Activated CD8-positive, alpha-beta T cell treated with anti-CD3 and anti-CD28 coated beads, Interleukin-2, amount 10 ng/mL, durations not matched to agents 7 days and 5 days (primary cell): ENCODE data around the gene CLEC18A. TPM values are rescaled to one million over a fixed set of nuclear protein-coding genes. Genes with fewer than 3 reads are reported as not detected.
"Not testable (repeated sequence)": the region's sequence is repeated elsewhere in the genome, so short reads cannot be mapped to it uniquely, and the experiment has no call there.

ENCODE experiments used
- ATAC-seq: fragments of 150-1000 bp; cut with Tn5 transposase; one replicate; pipeline ENCODE4 v1.10.0; 2021; ENCODE audit warnings: moderate library complexity
- CTCF ChIA-PET: fragments of 350-600 bp; sonication (Branson Sonifier 250); formaldehyde crosslinking; loops from one replicate; lab custom pipeline; 2021; ENCODE audit warnings: antibody characterized with exemption; lab: Charles Lee
- POLR2A ChIA-PET: fragments of 350-600 bp; sonication (Branson Sonifier 250); formaldehyde crosslinking; loops from one replicate; lab custom pipeline; 2021; ENCODE audit warnings: antibody characterized with exemption; lab: Charles Lee
- DNase-seq: peaks from one replicate; pipeline ENCODE4 v3.0.0-alpha.2; 2020
- H3K27ac Mint-ChIP-seq: one replicate; pipeline ENCODE4 v1.8.0; 2021; ENCODE audit warnings: mild to moderate bottlenecking, mixed read lengths
- H3K27me3 Mint-ChIP-seq: one replicate; pipeline ENCODE4 v1.8.0; 2021; ENCODE audit warnings: low read depth, mixed read lengths
- H3K36me3 Mint-ChIP-seq: one replicate; pipeline ENCODE4 v1.8.0; 2021; ENCODE audit warnings: low read depth, mixed read lengths
- H3K4me1 Mint-ChIP-seq: one replicate; pipeline ENCODE4 v1.8.0; 2021; ENCODE audit warnings: low read depth, mixed read lengths
- H3K4me3 Mint-ChIP-seq: one replicate; pipeline ENCODE4 v1.8.0; 2021; ENCODE audit warnings: mild to moderate bottlenecking, mixed read lengths
- H3K9me3 Mint-ChIP-seq: one replicate; pipeline ENCODE4 v1.8.0; 2022; ENCODE audit warnings: mixed read lengths; ENCODE audit not compliant: insufficient read depth
- total RNA-seq, 2 experiments: library from RNA; stranded (reverse); gene quantifications; one replicate each; pipeline ENCODE4 v1.2.3, GENCODE V29; 2021

CLEC18A gene
- total RNA-seq: under 1 TPM; 0.63 to 0.95 TPM

DNA sequence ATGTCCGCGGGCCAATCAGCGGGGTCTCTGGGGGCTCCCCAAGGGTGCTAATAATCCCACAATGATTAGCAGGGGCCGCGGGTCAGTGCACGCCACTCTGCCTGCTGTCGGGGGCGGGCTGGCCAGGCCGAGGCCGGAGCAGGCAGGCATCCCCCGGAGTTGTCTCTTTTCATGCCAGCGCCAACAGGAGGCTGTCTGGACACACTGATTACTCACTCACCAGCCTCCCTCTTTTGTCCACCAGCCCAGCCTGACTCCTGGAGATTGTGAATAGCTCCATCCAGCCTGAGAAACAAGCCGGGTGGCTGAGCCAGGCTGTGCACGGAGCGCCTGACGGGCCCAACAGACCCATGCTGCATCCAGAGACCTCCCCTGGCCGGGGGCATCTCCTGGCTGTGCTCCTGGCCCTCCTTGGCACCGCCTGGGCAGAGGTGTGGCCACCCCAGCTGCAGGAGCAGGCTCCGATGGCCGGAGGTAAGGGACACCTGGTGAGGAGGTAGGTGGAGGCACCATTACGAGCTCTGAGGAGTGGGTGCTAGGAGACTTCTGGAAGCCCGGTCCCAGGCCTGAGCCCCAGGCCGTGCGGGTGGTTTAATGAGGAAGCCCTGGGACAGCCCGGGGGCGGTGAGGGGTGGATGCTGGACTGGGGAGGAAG, at the start of gene CLEC18A:
Gene CLEC18A, plus strand, starts transcription at position 318 of the 655 bp plus-strand sequence. Its CDS starts 33 bp downstream, at position 351.
- H3K36me3 Mint-ChIP-seq, H3K27ac Mint-ChIP-seq, CTCF ChIA-PET, H3K4me3 Mint-ChIP-seq, H3K9me3 Mint-ChIP-seq, DNase-seq, ATAC-seq, H3K4me1 Mint-ChIP-seq, H3K27me3 Mint-ChIP-seq, POLR2A ChIA-PET: not testable (repeated sequence)

DNA sequence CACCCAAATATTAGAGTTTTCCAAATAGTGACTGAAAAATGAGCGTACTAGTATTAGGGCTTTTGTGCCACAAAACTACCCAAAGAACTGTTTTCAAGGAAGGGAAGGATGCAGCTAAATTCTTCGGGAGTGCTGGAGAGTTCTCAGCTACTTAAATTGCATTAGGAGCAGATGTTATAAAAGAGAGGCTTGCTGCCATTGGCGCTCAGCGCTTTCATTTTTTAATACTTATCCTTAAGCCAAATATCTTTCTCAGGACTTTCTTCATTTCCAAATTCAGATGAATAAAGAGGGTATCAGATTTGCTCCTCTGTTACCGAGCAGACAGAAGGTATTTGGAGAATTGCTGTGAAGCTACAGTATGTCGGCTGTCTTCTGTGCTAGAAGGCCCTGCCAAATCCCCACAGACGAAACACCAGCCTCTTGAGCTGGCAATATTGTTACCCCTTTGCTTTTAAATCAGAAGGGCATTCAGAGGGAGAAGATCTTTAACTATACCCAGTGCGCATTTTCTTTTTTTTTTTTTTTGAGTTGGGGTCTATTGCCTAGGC, 47.2 kb upstream of the CLEC18A start:
- no peak for DNase-seq
- H3K4me3 Mint-ChIP-seq: no peak overlapping the region
- ATAC-seq: no peak
- ChIA-PET POLR2A (no interaction called here), CTCF (interaction anchor here (1.5 kb wide), 1 partner anchor 17 kb away, joined by 4 read pairs; no protein-coding TSS in a partner anchor)
- H3K36me3 Mint-ChIP-seq: peaks cover 1% of the 10 kb centered on the region
- H3K27me3 Mint-ChIP-seq: no peaks in the 10 kb centered on the region
- H3K9me3 Mint-ChIP-seq: no peaks in the 10 kb centered on the region
- no peak overlapping the region for H3K27ac Mint-ChIP-seq
- no peaks in the 10 kb centered on the region for H3K4me1 Mint-ChIP-seq

DNA sequence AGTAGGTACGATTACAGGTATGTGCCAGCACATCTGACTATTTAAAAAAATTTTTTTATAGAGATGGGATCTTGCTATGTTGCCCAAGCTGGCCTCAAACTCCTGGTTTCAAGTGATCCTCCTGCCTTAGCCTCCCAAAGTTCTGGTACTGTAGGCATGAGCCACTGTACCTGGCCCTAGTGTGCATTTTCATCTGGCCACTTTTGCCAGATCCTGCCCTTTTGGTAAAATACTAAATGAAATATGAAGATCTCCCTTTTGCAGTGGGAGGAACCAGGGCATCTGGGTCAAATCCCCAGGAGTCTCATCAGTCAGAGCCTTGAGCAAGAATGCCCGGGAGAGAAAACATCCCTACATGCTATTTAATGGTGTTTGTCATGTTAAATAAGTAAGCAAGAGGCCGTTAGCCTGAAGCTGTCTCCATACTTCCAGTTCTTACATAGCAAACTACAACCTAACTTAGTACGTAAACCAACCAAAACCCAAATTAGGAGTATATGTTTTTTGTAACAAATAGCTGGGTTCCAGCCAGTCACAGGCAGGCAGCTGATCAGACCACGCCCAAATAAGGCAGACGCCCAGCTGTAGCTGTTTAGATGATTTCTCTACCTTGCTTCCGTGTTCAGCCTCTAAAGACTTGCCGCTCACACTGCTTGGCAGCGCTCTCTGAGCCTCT, 46.5 kb upstream of the CLEC18A start:
- Mint-ChIP-seq H3K27ac (no peak overlapping the region), H3K36me3 (peaks cover 5% of the 10 kb centered on the region), H3K4me3 (no peak overlapping the region), H3K4me1 (no peaks in the 10 kb centered on the region), H3K9me3 (no peaks in the 10 kb centered on the region), H3K27me3 (no peaks in the 10 kb centered on the region)
- no peak for ATAC-seq
- POLR2A ChIA-PET: no interaction called here
- no peak for DNase-seq
- CTCF ChIA-PET: interaction anchor here (1.8 to 2.9 kb wide), 2 partner anchors 25 to 508 kb away, joined by 6 to 12 read pairs; no protein-coding TSS in a partner anchor

DNA sequence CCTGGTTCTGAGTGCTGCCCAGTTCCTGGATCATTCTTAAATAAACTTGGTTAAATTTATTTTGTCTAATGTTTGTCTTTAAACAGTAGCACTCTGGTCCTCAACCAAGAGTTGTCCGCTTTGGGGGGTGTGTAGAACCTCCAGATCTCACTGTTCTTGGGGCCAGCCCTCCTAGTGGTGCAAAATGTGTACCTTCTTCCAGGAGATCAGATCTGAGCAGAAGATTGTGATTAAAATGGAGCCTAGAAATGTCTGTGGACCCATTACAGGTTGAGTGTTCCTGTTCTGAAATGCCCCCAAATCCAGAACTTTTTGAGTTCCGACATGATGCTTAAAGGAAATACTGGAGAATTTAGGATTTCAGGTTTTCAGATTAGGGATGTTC, 46.0 kb upstream of the CLEC18A start:
- no peak for DNase-seq
- Mint-ChIP-seq H3K9me3 (no peaks in the 10 kb centered on the region), H3K4me1 (no peaks in the 10 kb centered on the region), H3K27me3 (no peaks in the 10 kb centered on the region), H3K36me3 (peaks cover 5% of the 10 kb centered on the region), H3K4me3 (no peak overlapping the region), H3K27ac (no peak overlapping the region)
- ChIA-PET POLR2A (no interaction called here), CTCF (interaction anchor here (1.8 to 2.9 kb wide), 2 partner anchors 25 to 509 kb away, joined by 6 to 12 read pairs; no protein-coding TSS in a partner anchor)
- no peak for ATAC-seq

DNA sequence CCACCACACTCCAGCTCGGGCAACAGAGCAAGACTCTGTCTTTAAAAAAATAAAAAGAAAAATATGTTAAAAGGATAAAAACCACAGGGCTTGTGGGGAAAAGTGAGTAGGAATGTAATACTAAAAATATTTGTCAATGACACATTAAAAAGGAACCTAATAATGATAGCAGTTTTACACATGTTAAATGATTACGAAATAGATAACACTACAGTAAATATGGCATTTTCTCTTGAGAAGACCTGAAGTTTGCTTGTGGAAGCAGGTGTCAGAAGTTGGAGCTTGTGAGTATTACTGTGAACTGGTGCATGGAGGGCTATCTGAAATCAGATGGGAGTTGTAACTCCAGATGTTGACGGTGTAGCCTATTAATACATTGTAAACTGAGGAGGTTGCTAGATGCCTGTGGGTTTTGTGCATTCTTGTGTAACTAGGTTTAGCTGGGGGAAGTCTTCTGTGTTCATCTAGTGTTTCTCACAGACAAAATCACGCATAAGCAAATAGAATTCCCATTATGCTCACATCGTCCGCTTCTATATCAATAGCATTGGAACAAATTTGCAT, 44.2 kb upstream of the CLEC18A start:
- Mint-ChIP-seq H3K27ac (no peak overlapping the region), H3K9me3 (no peaks in the 10 kb centered on the region), H3K4me3 (no peak overlapping the region), H3K4me1 (no peaks in the 10 kb centered on the region), H3K36me3 (peaks cover 9% of the 10 kb centered on the region), H3K27me3 (no peaks in the 10 kb centered on the region)
- ATAC-seq (no peak), DNase-seq (no peak)
- ChIA-PET POLR2A (no interaction called here), CTCF (interaction anchor here (0.8 to 2.9 kb wide), 2 partner anchors 10 to 23 kb away, joined by 3 to 12 read pairs; no protein-coding TSS in a partner anchor)

DNA sequence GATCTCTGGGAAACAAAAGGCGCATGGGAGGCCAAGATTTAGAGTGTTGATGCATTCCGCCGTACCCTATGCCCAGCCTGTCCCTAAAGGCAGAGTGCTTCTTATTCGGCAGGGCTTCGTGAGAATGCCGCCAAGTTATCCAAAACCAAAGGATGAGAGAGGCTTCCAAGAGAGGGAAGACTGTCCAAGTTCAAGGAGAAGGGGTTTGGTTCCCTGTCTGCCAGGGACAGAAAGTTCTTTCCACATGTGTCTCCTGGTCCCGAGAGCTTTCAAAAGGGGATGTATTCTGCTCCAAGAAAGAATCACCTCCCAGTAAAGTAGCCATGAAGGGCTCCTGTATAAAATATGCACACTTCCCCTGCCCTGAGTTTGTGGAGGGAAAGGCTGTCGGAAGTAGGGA, 42.1 kb upstream of the CLEC18A start:
- DNase-seq (no peak), ATAC-seq (no peak)
- ChIA-PET POLR2A (no interaction called here), CTCF (no interaction called here)
- H3K4me3 Mint-ChIP-seq: no peak overlapping the region
- H3K9me3 Mint-ChIP-seq: no peaks in the 10 kb centered on the region
- no peaks in the 10 kb centered on the region for H3K27me3 Mint-ChIP-seq
- no peak overlapping the region for H3K27ac Mint-ChIP-seq
- H3K4me1 Mint-ChIP-seq: no peaks in the 10 kb centered on the region
- H3K36me3 Mint-ChIP-seq: peaks cover 11% of the 10 kb centered on the region

DNA sequence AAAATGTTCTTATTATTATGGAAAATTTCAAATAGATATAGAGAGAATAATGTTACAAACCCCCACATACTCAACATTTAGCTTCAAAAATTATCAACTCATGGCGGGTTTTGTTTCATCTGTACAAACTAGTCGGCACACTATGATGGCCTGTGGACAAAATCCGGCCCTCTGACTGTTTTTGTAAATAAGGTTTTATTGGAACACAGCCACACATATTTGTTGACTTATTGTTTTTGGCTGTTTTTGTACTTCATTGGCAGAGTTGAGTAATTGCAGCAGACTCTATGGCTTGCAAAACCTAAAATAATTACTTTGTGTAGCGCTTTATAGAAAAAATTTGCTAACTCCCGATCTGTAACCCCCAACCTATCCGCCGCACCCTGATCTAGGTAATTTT, 41.4 kb upstream of the CLEC18A start:
- Mint-ChIP-seq H3K4me3 (no peak overlapping the region), H3K27me3 (no peaks in the 10 kb centered on the region), H3K27ac (no peak overlapping the region), H3K9me3 (no peaks in the 10 kb centered on the region), H3K4me1 (no peaks in the 10 kb centered on the region), H3K36me3 (peaks cover 11% of the 10 kb centered on the region)
- POLR2A ChIA-PET: no interaction called here
- no peak for DNase-seq
- no peak for ATAC-seq
- CTCF ChIA-PET: no interaction called here

DNA sequence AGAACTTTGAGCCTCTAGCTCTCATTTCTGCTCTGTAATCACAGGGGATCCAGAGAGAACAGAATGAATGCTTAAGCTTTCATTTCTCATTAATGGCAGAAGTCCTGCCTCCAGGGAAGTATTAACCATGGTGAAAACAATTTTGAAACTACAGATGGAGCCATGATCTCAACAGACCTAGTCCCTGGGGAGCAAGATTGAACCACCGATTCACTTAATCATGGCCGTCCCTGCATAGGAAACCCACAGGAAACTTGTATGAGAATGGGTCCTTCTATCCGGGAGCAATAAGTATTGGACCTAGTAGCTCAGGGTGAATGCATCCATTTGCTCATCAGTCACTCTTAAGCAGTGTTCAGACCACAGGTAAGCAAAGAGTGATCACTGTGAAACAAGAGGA, 40.2 kb upstream of the CLEC18A start:
- no peaks in the 10 kb centered on the region for H3K9me3 Mint-ChIP-seq
- peak overlapping the region; percentile 32 for H3K27ac Mint-ChIP-seq
- no peaks in the 10 kb centered on the region for H3K4me1 Mint-ChIP-seq
- no peaks in the 10 kb centered on the region for H3K27me3 Mint-ChIP-seq
- H3K36me3 Mint-ChIP-seq: peaks cover 11% of the 10 kb centered on the region
- ChIA-PET CTCF (interaction anchor here (1.0 kb wide), 1 partner anchor 19 kb away, joined by 3 read pairs; no protein-coding TSS in a partner anchor), POLR2A (no interaction called here)
- no peak overlapping the region for H3K4me3 Mint-ChIP-seq
- DNase-seq: no peak
- no peak for ATAC-seq

DNA sequence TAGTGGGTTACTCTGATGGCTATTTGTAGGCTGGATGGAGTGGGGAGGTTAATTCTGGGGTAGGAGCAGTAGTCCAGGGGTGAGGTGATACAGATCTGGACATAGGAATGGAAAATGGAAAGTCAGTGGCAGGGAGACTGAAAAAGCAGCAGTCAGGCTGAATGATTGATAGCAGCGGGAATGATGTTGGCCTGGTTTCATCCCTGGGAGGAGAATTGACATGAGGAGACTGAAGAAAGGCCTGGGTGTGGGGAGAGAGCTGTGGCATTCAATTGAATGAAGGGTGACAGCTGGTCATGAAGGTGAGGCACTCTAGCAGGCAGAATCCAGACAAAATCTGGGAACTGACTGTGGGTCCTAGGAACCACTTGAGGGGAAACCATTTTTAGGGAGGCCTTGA, 34.7 kb upstream of the CLEC18A start:
- Mint-ChIP-seq H3K4me3 (no peak overlapping the region), H3K27ac (no peak overlapping the region), H3K36me3 (peaks cover 7% of the 10 kb centered on the region), H3K27me3 (no peaks in the 10 kb centered on the region), H3K9me3 (no peaks in the 10 kb centered on the region), H3K4me1 (no peaks in the 10 kb centered on the region)
- ATAC-seq (no peak), DNase-seq (no peak)
- CTCF ChIA-PET: no interaction called here
- POLR2A ChIA-PET: no interaction called here

DNA sequence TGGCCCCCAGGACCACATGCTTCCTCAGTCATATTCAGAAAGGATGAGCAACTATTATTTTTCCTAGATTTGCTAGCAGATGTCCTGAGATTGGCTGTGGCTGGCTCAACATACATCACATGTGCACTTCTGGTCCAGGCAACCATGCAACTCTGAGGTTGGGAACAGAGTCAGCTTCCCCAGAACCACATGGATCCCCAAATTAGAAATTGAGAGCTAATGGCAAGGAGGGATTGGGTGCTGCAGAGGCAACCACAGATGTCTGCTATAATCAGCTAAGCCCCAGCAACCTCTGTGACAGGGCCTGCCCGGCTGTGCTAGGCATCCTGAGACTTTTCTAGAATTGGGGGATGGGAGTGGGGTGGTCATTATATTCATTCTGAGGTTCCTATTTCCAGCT, 33.8 kb upstream of the CLEC18A start:
- POLR2A ChIA-PET: no interaction called here
- ATAC-seq: no peak
- H3K27me3 Mint-ChIP-seq: no peaks in the 10 kb centered on the region
- H3K9me3 Mint-ChIP-seq: no peaks in the 10 kb centered on the region
- H3K27ac Mint-ChIP-seq: no peak overlapping the region
- peaks cover 6% of the 10 kb centered on the region for H3K36me3 Mint-ChIP-seq
- H3K4me1 Mint-ChIP-seq: no peaks in the 10 kb centered on the region
- no peak overlapping the region for H3K4me3 Mint-ChIP-seq
- no peak for DNase-seq
- CTCF ChIA-PET: interaction anchor here (0.9 to 2.0 kb wide), 2 partner anchors 10 to 13 kb away, joined by 3 to 11 read pairs; no protein-coding TSS in a partner anchor

DNA sequence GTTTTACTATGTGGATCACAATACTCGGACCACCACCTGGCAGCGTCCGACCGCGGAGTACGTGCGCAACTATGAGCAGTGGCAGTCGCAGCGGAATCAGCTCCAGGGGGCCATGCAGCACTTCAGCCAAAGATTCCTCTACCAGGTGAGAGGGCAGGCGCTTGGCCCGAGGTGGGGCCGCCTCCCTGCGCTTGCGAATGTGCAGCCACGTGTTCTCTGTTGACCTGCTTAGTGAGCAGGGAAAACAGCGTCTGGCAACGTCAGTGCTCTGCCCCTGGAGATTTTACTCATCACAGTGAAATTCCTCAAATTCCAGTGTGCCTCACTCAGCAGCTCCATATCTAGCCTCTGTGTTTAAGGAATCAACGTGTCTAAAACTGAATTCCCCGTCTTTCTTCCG, 33.4 kb upstream of the CLEC18A start:
- H3K36me3 Mint-ChIP-seq: peaks cover 5% of the 10 kb centered on the region
- H3K4me1 Mint-ChIP-seq: no peaks in the 10 kb centered on the region
- ChIA-PET POLR2A (no interaction called here), CTCF (interaction anchor here (0.9 to 2.0 kb wide), 2 partner anchors 11 to 12 kb away, joined by 3 to 11 read pairs; no protein-coding TSS in a partner anchor)
- no peak overlapping the region for H3K4me3 Mint-ChIP-seq
- H3K9me3 Mint-ChIP-seq: no peaks in the 10 kb centered on the region
- DNase-seq (no peak), ATAC-seq (no peak)
- H3K27ac Mint-ChIP-seq: no peak overlapping the region
- H3K27me3 Mint-ChIP-seq: no peaks in the 10 kb centered on the region

DNA sequence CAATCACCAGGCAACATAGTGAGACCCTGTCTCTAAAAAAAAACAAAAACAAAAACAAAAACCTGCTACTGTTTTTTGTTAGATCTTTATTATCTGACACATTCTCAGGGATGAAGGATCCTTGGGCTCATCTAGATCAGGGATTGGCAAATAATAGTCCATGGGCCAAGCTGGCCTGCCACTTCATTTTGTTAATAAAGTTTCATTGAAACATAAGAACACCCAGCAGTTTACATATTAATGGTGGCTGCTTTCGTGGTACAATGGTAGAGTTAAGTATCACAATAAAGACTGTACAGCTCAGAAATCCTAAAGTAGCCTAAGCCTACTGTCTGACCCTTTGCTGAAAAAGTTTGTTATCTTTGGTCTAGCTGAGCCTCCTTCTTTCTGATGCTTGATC, 32.9 kb upstream of the CLEC18A start:
- H3K9me3 Mint-ChIP-seq: no peaks in the 10 kb centered on the region
- DNase-seq (no peak), ATAC-seq (no peak)
- no peak overlapping the region for H3K27ac Mint-ChIP-seq
- H3K4me3 Mint-ChIP-seq: no peak overlapping the region
- H3K36me3 Mint-ChIP-seq: peaks cover 5% of the 10 kb centered on the region
- no peaks in the 10 kb centered on the region for H3K27me3 Mint-ChIP-seq
- CTCF ChIA-PET: interaction anchor here (2.0 kb wide), 1 partner anchor 12 kb away, joined by 11 read pairs; no protein-coding TSS in a partner anchor
- POLR2A ChIA-PET: no interaction called here
- no peaks in the 10 kb centered on the region for H3K4me1 Mint-ChIP-seq
